MM.1S (cell line): ENCODE data around the gene DUOXA1.

Source experiments
- EZH2 ChIP-seq: fragments of 300-600 bp; sonication (generic); optimal IDR thresholded peaks from 2 replicates; pipeline ENCODE3; 2017; ENCODE audit warnings: low read depth, mild to moderate bottlenecking, antibody characterized with exemption, low read length, mixed read lengths
- EZH2phosphoT487 ChIP-seq: fragments of 300-600 bp; sonication (generic); IDR thresholded peaks from 2 replicates; pipeline ENCODE4 v1.6.1; 2018; ENCODE audit warnings: antibody characterized with exemption, low read length
- TF ChIP-seq, protein P1 (sequence below): fragments of 300-600 bp; sonication (generic); IDR thresholded peaks from 2 replicates; pipeline ENCODE4 v1.5.1; 2016; ENCODE audit warnings: antibody characterized with exemption, low read length, mixed read lengths

- TF ChIP-seq, protein P1, sequence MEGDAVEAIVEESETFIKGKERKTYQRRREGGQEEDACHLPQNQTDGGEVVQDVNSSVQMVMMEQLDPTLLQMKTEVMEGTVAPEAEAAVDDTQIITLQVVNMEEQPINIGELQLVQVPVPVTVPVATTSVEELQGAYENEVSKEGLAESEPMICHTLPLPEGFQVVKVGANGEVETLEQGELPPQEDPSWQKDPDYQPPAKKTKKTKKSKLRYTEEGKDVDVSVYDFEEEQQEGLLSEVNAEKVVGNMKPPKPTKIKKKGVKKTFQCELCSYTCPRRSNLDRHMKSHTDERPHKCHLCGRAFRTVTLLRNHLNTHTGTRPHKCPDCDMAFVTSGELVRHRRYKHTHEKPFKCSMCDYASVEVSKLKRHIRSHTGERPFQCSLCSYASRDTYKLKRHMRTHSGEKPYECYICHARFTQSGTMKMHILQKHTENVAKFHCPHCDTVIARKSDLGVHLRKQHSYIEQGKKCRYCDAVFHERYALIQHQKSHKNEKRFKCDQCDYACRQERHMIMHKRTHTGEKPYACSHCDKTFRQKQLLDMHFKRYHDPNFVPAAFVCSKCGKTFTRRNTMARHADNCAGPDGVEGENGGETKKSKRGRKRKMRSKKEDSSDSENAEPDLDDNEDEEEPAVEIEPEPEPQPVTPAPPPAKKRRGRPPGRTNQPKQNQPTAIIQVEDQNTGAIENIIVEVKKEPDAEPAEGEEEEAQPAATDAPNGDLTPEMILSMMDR, result no peak
- TF ChIP-seq EZH2 (no peak), EZH2phosphoT487 (no peak)
These were observed 21.6 kb downstream of the DUOXA1 start for GRCh38 chr15:45107941-45108630.
